K562 (cell line): Measurements from ENCODE around the gene TENT4A. TPM values are rescaled to one million over a fixed set of nuclear protein-coding genes. Genes with fewer than 3 reads are reported as not detected.

Experiments
- ATAC-seq: fragments of 200-7000 bp; cut with Tn5 transposase; 3 replicates; pipeline ENCODE4 v1.9.1; 2020; ENCODE audit warnings: moderate library complexity
- BruUV-seq: library from RNA; stranded (reverse); fragments of 400-500 nt; replicated peaks from 2 replicates; lab custom pipeline; 2021; lab: Mats Ljungman, UMichigan
- CTCF ChIA-PET: fragments of 300-600 bp; formaldehyde crosslinking; extraction: SDS; loops from one replicate; lab custom pipeline; 2021; ENCODE audit warnings: low intra/inter-chr PET ratio; lab: Yijun Ruan, JAX
- POLR2A ChIA-PET: fragments of 300-600, 350-650 bp; sonication (Branson Sonifier 250); formaldehyde crosslinking; extraction: SDS; loops from one replicate; lab custom pipeline; 2021; ENCODE audit warnings: antibody characterized with exemption, inconsistent platforms; lab: Yijun Ruan, JAX
- DNase-seq, 4 experiments: peaks; one replicate each; pipeline versions ENCODE4 v3.0.0 to v3.0.0-alpha.2; 2011 to 2018; ENCODE audit warnings: low spot score in 3 of 4, mixed read lengths in 3 of 4; ENCODE audit errors: extremely low read depth in 1 of 4
- FAIRE-seq: peaks from 2 replicates; lab custom pipeline; 2011; peaks lifted over from hg19 to GRCh38; lab: Jason Lieb, UNC
- H2AFZ ChIP-seq: 2 replicates; pipeline ENCODE4 v1.6.0; 2011; ENCODE audit warnings: low read depth, low read length, control low read depth, inconsistent platforms
- H3K27ac ChIP-seq: fragments of 200-600 bp; 3 replicates; pipeline ENCODE4 v1.8.0; 2011; ENCODE audit warnings: low read depth, mild to moderate bottlenecking, control low read depth, inconsistent platforms, low read length, moderate library complexity, mixed read lengths; ENCODE audit errors: extremely low read depth
- H3K27me3 ChIP-seq, 2 experiments: fragments of 300-600 bp in 1 of 2; 2 replicates in 1 of 2; 3 replicates in 1 of 2; pipeline versions ENCODE4 v1.6.0 to v1.8.0; 2011; ENCODE audit warnings: inconsistent platforms in 2 of 2, low read length in 2 of 2, mild to moderate bottlenecking in 1 of 2, mixed read lengths in 1 of 2, moderate library complexity in 1 of 2; ENCODE audit not compliant: control insufficient read depth in 2 of 2, insufficient read depth in 2 of 2
- H3K36me3 ChIP-seq: fragments of 300-600 bp; 3 replicates; pipeline ENCODE4 v1.8.0; 2011; ENCODE audit warnings: mild to moderate bottlenecking, low read length, inconsistent platforms; ENCODE audit not compliant: control insufficient read depth, insufficient read depth
- H3K4me1 ChIP-seq, 2 experiments: fragments of 200-600 bp in 1 of 2; replicated peaks in 1 of 2; 2 replicates in 1 of 2; 3 replicates in 1 of 2; pipeline versions ENCODE4 v1.5.1 to v1.8.0; 2011; ENCODE audit warnings: inconsistent platforms in 2 of 2, low read length in 2 of 2, mild to moderate bottlenecking in 1 of 2, mixed read lengths in 1 of 2, moderate library complexity in 1 of 2; ENCODE audit not compliant: control insufficient read depth in 2 of 2, insufficient read depth in 2 of 2
- H3K4me2 ChIP-seq: 2 replicates; pipeline ENCODE4 v1.6.1; 2011; ENCODE audit warnings: low read length, control low read depth, inconsistent platforms, mixed read lengths; ENCODE audit not compliant: insufficient read depth
- H3K4me3 ChIP-seq: fragments of 200-600 bp; sonication (generic), shearing (Covaris generic); 2 replicates; pipeline ENCODE4 v1.5.1; 2016; ENCODE audit warnings: control low read depth, inconsistent platforms
- H3K79me2 ChIP-seq: fragments of 200-600 bp; 3 replicates; pipeline ENCODE4 v1.8.0; 2011; ENCODE audit warnings: low read length, inconsistent platforms; ENCODE audit not compliant: control insufficient read depth, insufficient read depth
- H3K9ac ChIP-seq, 2 experiments: 2 replicates each; pipeline versions ENCODE4 v1.6.0 to v1.6.1; 2011; ENCODE audit warnings: low read depth in 2 of 2, low read length in 2 of 2, control low read depth in 1 of 2, inconsistent platforms in 1 of 2, mild to moderate bottlenecking in 1 of 2, mixed read lengths in 1 of 2; ENCODE audit not compliant: insufficient read depth in 1 of 2
- H3K9me1 ChIP-seq: one replicate; pipeline ENCODE4 v1.6.0; 2011; ENCODE audit warnings: inconsistent platforms, mild to moderate bottlenecking, low read length, moderate library complexity; ENCODE audit not compliant: control insufficient read depth, insufficient read depth
- H3K9me3 ChIP-seq: replicated peaks from 2 replicates; pipeline ENCODE4 v1.5.1; 2011; ENCODE audit warnings: low read depth, low read length, inconsistent platforms; ENCODE audit not compliant: control insufficient read depth, insufficient read depth
- H4K20me1 ChIP-seq: replicated peaks from 2 replicates; pipeline ENCODE4 v1.6.1; 2011; ENCODE audit warnings: low read length, inconsistent platforms, mixed read lengths; ENCODE audit not compliant: control insufficient read depth, insufficient read depth
- BRCA1 ChIP-seq, 2 experiments: fragments of 450-650 bp in 1 of 2; sonication (generic) in 1 of 2; formaldehyde crosslinking in 1 of 2; IDR thresholded peaks; 2 replicates each; pipeline versions ENCODE4 v1.5.0 to v1.6.1; 2017 to 2020; ENCODE audit warnings: mild to moderate bottlenecking in 1 of 2, missing genetic modification reagents in 1 of 2
- HNRNPK ChIP-seq: fragments of 200-400 bp; formaldehyde crosslinking; IDR thresholded peaks from one replicate; pipeline ENCODE4 v1.6.1; 2018; ENCODE audit warnings: mild to moderate bottlenecking, low read depth, low read length; ENCODE audit not compliant: poor library complexity, severe bottlenecking
- NFE2L1 ChIP-seq: fragments of 450-650 bp; IDR thresholded peaks from 2 replicates; pipeline ENCODE4 v1.6.1; 2016; ENCODE audit warnings: missing genetic modification characterization, low read depth, mild to moderate bottlenecking, missing compliant biosample characterization, moderate library complexity, borderline replicate concordance
- PML ChIP-seq: IDR thresholded peaks from 2 replicates; pipeline ENCODE4 v1.6.1; 2012; ENCODE audit warnings: low read length, inconsistent platforms
- POLR2G ChIP-seq: fragments of 200-400 bp; formaldehyde crosslinking; IDR thresholded peaks from 2 replicates; pipeline ENCODE4 v1.6.1; 2017; ENCODE audit warnings: low read depth, mild to moderate bottlenecking, antibody characterized with exemption, low read length, moderate library complexity
- SMC3 ChIP-seq: conservative IDR thresholded peaks from 2 replicates; pipeline ENCODE4 v1.6.1; 2011; ENCODE audit warnings: low read depth, low read length, improper control_type of control experiment; ENCODE audit not compliant: insufficient read depth
- ZNF551 ChIP-seq: fragments of 250-450 bp; sonication (Bioruptor Pico); IDR thresholded peaks from 2 replicates; pipeline ENCODE4 v1.5.0; 2021; ENCODE audit warnings: mild to moderate bottlenecking, moderate library complexity
- WGBS: fragments of 100-300 bp; shearing (Covaris generic); methylation state at CpG from one replicate; pipeline ENCODE4 v1.1.6; 2016; ENCODE audit warnings: low coverage, mixed read lengths; ENCODE audit not compliant: insufficient coverage; ENCODE audit errors: missing lambda C conversion rate; 5-methylcytosine and 5-hydroxymethylcytosine counted together
- in situ Hi-C: fragments of 300-500 bp; cut with MboI; formaldehyde crosslinking; loops from 4 replicates; pipeline ENCODE4 v1.15.0; 2018; ENCODE audit warnings: inconsistent platforms, mixed read lengths
- intact Hi-C: fragments of 100-400 bp; cut with micrococcal nuclease; formaldehyde crosslinking; loops from 2 replicates; pipeline ENCODE4 v1.14.2; 2022
- polyA plus RNA-seq, 8 experiments: library from polyadenylated mRNA; depleted of rRNA in 4 of 8; stranded (reverse) in 5 of 8; unstranded in 3 of 8; fragments of >200 nt; fragmentation: Nextera tagmentation in 2 of 8; fragmentation: Illumina TruSeq in 1 of 8; extraction: Ambion mirVana in 2 of 8; extraction: Trizol in 1 of 8; gene quantifications; 2 replicates each; pipeline versions ENCODE4 v1.2.1 to v1.2.3, GENCODE V29; 2011 to 2014; ENCODE audit warnings: inconsistent platforms in 1 of 8, missing spikeins in 1 of 8
- total RNA-seq, 7 experiments: library from RNA; depleted of rRNA in 6 of 7; stranded (reverse); fragments of >200 nt in 6 of 7; fragmentation: Illumina TruSeq in 2 of 7; extraction: Trizol in 2 of 7; gene quantifications; 2 replicates each; pipeline versions ENCODE4 v1.2.1 to v1.2.3, GENCODE V29; 2011 to 2021; ENCODE audit warnings: low replicate concordance in 1 of 7
- TF ChIP-seq, protein P1 (sequence below): fragments of 250-450 bp; sonication (Bioruptor Pico); IDR thresholded peaks from 2 replicates; pipeline ENCODE4 v1.8.0; 2021; ENCODE audit warnings: mild to moderate bottlenecking, moderate library complexity
- TF ChIP-seq, protein P2 (sequence below): fragments of 200-800 bp; sonication (Bioruptor generic); IDR thresholded peaks from 2 replicates; pipeline ENCODE4 v1.6.1; 2017; ENCODE audit warnings: missing genetic modification characterization, missing compliant biosample characterization
- TF ChIP-seq, protein P3 (sequence below): sonication (generic); formaldehyde crosslinking; IDR thresholded peaks from 2 replicates; pipeline ENCODE4 v1.8.0; 2022; ENCODE audit warnings: missing genetic modification reagents, mild to moderate bottlenecking, moderate library complexity, borderline replicate concordance
- TF ChIP-seq, protein P4 (sequence below): IDR thresholded peaks from 3 replicates; pipeline ENCODE4 v1.6.1; 2011; ENCODE audit warnings: borderline replicate concordance, mild to moderate bottlenecking, moderate library complexity; ENCODE audit not compliant: insufficient read length; ENCODE audit errors: extremely low read depth
- TF ChIP-seq, protein P5 (sequence below): fragments of 450-650 bp; IDR thresholded peaks from 2 replicates; pipeline ENCODE4 v1.6.1; 2016; ENCODE audit warnings: missing biosample characterization, missing genetic modification characterization

The TENT4A gene
- total and polyA plus RNA-seq, 9 of the 15 experiments (the other 6 are each of a cell fraction or from before 2014, with no cell fraction given): 1.3 to 27.3 (median 13.0) TPM

DNA sequence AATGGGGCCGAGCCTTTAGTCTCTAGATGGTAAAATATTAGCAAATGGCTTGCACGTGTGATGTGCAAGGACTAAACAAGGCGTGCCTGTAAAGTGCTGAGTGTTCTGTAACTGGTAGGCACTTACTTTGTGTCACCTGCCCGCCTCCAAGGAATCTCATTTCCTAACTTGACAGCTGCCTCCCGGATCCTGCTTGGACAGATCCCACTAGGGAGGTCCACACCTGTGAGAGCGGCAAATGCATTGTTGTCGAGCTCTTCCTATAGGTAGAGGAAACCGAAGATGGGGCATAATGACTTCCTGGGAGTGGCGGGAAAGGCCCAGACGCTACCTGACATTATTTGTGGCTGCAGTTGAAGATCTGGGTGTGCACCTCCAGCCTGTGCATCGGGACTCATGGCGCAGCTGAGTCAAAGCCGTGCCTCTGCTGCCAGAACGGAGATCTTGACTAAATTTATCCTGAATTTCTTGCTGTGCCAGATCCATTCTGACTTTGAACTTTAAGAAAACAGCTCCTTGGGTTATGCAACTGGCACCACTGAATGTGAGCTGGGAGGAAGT lies 79.8 kb downstream of the TENT4A start:
- FAIRE-seq (no peak), ATAC-seq (no peak), DNase-seq (no peak)
- H4K20me1 ChIP-seq: no peaks in the 10 kb centered on the region; the same call in 1 of the 2 replicates
- no peak overlapping the region for H3K27ac ChIP-seq
- no peak overlapping the region for H3K4me2 ChIP-seq
- ChIA-PET POLR2A (interaction anchor here (0.7 to 1.1 kb wide), 3 partner anchors 9 to 24 kb away, joined by 3 to 5 read pairs (median 3); no protein-coding TSS in a partner anchor), CTCF (no interaction called here)
- in situ Hi-C loops: no loop called here
- H3K27me3 ChIP-seq: peaks cover 30 to 45% of the 10 kb centered on the region in 2 experiments; a peak in 4 of 5 replicates
- no peak overlapping the region for H2AFZ ChIP-seq
- intact Hi-C loops: no loop called here
- H3K9me3 ChIP-seq: no peaks in the 10 kb centered on the region
- H3K4me3 ChIP-seq: no peak overlapping the region
- WGBS: 2% methylated on average over 14 of the region's 14 CpGs
- H3K79me2 ChIP-seq: no peaks in the 10 kb centered on the region
- no TSS peak for BruUV-seq
- no peaks in the 10 kb centered on the region for H3K36me3 ChIP-seq
- no peaks in the 10 kb centered on the region; a peak in 1 of 5 replicates for H3K4me1 ChIP-seq
- H3K9ac ChIP-seq: no peak overlapping the region
- H3K9me1 ChIP-seq: no peaks in the 10 kb centered on the region
- TF ChIP-seq ZNF551 (CRISPR knock-in tag): no peak
- no peak for TF ChIP-seq POLR2G
- TF ChIP-seq, protein P1, sequence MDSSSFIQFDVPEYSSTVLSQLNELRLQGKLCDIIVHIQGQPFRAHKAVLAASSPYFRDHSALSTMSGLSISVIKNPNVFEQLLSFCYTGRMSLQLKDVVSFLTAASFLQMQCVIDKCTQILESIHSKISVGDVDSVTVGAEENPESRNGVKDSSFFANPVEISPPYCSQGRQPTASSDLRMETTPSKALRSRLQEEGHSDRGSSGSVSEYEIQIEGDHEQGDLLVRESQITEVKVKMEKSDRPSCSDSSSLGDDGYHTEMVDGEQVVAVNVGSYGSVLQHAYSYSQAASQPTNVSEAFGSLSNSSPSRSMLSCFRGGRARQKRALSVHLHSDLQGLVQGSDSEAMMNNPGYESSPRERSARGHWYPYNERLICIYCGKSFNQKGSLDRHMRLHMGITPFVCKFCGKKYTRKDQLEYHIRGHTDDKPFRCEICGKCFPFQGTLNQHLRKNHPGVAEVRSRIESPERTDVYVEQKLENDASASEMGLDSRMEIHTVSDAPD (CRISPR knock-in tag): no peak
- TF ChIP-seq HNRNPK: no peak
- TF ChIP-seq, protein P2, sequence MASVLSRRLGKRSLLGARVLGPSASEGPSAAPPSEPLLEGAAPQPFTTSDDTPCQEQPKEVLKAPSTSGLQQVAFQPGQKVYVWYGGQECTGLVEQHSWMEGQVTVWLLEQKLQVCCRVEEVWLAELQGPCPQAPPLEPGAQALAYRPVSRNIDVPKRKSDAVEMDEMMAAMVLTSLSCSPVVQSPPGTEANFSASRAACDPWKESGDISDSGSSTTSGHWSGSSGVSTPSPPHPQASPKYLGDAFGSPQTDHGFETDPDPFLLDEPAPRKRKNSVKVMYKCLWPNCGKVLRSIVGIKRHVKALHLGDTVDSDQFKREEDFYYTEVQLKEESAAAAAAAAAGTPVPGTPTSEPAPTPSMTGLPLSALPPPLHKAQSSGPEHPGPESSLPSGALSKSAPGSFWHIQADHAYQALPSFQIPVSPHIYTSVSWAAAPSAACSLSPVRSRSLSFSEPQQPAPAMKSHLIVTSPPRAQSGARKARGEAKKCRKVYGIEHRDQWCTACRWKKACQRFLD (CRISPR knock-in tag): no peak
- TF ChIP-seq, protein P3, sequence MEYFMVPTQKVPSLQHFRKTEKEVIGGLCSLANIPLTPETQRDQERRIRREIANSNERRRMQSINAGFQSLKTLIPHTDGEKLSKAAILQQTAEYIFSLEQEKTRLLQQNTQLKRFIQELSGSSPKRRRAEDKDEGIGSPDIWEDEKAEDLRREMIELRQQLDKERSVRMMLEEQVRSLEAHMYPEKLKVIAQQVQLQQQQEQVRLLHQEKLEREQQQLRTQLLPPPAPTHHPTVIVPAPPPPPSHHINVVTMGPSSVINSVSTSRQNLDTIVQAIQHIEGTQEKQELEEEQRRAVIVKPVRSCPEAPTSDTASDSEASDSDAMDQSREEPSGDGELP (CRISPR knock-in tag): no peak
- TF ChIP-seq, protein P4, sequence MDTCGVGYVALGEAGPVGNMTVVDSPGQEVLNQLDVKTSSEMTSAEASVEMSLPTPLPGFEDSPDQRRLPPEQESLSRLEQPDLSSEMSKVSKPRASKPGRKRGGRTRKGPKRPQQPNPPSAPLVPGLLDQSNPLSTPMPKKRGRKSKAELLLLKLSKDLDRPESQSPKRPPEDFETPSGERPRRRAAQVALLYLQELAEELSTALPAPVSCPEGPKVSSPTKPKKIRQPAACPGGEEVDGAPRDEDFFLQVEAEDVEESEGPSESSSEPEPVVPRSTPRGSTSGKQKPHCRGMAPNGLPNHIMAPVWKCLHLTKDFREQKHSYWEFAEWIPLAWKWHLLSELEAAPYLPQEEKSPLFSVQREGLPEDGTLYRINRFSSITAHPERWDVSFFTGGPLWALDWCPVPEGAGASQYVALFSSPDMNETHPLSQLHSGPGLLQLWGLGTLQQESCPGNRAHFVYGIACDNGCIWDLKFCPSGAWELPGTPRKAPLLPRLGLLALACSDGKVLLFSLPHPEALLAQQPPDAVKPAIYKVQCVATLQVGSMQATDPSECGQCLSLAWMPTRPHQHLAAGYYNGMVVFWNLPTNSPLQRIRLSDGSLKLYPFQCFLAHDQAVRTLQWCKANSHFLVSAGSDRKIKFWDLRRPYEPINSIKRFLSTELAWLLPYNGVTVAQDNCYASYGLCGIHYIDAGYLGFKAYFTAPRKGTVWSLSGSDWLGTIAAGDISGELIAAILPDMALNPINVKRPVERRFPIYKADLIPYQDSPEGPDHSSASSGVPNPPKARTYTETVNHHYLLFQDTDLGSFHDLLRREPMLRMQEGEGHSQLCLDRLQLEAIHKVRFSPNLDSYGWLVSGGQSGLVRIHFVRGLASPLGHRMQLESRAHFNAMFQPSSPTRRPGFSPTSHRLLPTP: no peak
- TF ChIP-seq BRCA1 (IDR thresholded peaks at IDR 0.05): no peak
- no peak for TF ChIP-seq BRCA1 (CRISPR knock-in tag; IDR thresholded peaks at IDR 0.05)
- TF ChIP-seq, protein P5, sequence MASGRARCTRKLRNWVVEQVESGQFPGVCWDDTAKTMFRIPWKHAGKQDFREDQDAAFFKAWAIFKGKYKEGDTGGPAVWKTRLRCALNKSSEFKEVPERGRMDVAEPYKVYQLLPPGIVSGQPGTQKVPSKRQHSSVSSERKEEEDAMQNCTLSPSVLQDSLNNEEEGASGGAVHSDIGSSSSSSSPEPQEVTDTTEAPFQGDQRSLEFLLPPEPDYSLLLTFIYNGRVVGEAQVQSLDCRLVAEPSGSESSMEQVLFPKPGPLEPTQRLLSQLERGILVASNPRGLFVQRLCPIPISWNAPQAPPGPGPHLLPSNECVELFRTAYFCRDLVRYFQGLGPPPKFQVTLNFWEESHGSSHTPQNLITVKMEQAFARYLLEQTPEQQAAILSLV: no peak
- TF ChIP-seq PML: no peak
- no peak for TF ChIP-seq NFE2L1 (tag)
- no peak for TF ChIP-seq SMC3
